HG02840 (cell line): ENCODE results near the gene MGRN1.

ENCODE experiments used
- ATAC-seq: cut with Tn5 transposase; IDR thresholded peaks from one replicate; pipeline ENCODE4 v1.9.1; 2021; ENCODE audit warnings: mild to moderate bottlenecking, moderate library complexity, moderate number of reproducible peaks; ENCODE audit not compliant: unreplicated experiment, low FRiP score

The MGRN1 gene

DNA sequence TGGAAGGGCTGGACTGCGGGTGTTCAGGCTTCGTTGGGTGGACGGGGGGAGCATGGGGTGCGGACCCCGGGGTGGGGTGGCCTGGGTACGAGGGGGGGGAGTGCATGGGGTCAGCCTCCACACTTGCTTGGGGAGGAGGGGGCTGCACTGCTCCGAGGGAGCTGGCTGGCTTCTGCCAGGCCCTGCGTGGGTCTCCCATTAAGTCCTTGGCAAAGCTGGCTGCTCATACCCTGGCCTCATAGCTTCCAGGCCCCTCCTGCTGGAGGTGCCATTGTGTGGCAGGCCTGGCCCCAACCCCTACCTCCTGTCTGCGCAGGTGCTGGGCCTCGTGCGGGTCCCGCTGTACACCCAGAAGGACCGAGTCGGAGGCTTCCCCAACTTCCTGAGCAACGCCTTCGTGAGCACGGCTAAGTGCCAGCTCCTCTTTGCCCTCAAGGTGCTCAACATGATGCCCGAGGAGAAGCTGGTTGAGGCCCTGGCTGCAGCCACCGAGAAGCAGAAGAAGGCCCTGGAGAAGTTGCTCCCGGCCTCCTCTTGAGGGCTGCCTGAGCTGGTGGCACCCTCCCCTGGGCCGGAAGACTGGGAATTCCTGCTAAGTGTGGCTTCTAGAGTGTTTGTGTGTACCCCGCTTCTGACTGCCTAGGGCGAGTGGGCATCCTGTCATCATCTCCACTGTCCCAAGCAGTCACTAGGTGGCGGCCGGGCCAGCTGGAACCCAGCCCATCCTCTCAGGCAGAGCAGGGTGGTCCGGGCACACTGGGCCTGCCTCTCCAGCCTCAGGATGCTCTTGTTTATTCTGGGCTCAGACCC lies 70.2 kb downstream of the MGRN1 start:
- ATAC-seq: no peak

DNA sequence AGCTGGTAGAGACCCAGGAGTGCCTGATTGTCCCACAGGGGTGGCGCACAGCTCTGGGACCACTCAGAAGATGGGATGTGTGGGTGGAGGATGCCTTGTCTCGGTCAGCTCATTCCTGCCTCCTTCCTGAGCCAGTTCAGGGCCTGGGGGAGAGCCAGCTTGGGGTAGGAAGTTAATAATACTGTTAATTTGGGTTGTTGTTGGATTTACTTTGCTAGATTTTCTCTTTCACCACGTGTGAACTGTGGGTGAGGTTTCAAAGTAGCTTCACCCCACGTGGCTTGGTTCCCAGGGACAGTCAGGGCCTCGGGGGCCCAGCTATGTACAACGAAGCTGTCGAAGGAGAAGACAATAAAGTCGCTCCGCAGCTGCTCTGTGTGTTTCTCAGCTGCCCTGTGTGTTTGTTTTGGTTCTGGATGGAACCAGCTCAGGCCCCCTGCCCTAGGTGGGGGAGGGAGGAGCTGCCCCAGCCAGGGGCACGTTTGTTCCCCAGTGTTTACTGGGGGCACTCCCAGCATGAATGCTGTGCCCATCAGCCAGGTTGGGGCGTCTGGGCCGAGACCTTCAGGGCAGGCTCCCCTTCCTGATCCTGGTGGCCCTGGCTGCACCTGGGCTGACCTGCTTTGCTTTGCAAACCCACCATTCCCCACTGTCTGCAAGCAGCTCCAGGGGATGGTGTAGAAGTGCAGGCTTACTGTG lies 71.0 kb downstream of the MGRN1 start:
- ATAC-seq: no peak

DNA sequence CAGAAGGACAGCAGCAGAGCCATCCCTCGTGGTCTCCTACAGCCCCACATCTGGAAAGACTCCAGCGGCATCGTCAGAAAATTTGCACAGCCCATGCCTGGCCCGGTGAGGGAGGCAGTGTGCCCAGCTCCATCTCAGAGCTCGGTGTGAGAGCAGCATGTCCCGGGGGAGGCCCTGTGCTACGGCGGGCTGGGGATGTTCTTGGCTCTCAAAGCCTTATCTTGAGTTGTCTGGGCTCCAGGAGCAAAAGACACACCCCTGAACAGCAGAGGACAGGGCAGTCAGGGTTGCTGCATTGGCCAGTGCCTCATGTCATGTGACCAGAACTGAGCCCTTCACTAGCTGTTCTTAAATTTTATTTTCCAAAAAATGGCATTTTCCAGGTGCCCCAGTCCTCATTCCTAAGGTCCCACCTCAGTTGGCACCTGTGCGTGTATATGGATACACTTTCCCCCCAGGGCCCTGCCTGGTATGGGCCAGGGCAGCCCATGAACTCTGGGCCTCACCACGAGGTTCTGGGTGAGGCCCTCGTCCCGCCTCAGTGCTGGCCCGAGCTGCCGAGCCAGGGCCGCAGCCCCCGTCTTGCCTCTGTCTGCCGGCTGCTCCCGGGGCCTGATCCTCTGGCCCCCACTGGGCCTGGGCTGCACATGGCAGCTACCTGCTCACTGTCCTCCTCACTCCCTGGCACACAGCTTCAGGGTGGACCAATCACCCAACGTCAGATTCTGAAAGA lies 71.7 kb downstream of the MGRN1 start:
- no peak for ATAC-seq

DNA sequence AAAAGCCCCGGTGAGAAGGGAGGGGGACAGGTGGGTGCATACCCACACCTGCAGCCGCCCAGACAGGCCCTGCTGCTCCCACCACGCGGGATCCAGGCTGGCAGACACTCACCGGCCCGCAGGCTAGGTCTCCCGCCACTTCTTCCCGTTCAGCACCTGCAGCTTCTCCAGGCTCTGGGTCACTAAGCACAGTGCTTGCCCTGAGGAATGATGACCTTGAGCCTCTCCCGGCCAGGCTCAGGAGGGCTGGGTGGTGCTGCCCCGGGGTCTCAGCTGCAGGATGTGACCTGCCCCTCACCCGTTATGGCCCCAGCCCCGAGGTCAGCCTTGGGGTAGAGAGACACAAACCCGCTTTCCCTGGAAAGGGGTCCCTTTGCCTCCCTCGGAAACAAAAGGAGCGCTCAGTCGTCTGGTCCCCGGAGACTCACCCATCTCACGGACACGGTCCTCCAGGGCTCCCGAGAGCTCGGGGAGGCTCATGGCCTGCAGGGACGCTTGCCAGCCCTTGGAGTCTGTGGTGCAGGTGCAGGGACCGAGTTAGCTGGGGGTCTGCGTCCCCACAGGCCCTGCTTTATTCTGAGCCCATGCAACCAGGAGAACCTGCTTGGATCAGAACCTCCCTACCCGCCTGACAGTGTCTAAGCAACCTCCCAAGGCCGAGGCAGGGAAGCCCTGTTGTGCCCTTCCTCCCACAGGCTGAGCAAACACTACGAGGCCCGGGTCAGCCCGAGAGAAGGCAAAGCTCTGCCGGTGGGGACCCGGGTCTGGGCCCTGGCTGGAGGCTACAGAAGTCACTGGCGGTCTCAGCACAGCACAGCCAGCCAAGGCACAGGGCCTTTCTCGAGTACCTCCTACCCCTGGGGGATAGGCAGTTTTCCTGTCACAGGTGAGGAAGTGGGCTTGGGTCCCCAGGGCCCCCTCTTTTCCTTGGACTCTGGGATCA lies 72.5 kb downstream of the MGRN1 start:
- ATAC-seq: no peak

DNA sequence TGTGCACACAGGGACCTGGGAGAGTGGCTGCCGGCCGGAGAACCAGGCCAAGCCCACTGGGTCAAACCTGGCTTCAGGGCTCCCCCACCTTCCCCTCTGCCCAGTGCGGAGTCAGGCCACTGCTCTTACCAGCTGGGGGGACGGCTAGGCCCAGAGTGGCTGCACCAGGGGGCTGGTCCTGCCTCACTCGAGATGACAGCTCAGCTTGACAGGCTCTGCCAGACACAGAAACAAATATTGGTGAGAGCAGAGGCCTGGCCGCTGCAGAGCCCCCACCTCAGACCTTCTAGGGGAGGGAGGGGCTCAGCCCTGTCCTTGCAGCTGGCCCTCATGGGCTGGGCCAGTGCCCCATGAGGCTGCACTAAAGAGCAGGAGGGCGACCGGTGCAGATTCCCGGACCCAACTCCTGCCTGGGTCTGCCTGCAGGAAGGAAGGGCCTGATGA lies 73.2 kb downstream of the MGRN1 start:
- no peak for ATAC-seq

DNA sequence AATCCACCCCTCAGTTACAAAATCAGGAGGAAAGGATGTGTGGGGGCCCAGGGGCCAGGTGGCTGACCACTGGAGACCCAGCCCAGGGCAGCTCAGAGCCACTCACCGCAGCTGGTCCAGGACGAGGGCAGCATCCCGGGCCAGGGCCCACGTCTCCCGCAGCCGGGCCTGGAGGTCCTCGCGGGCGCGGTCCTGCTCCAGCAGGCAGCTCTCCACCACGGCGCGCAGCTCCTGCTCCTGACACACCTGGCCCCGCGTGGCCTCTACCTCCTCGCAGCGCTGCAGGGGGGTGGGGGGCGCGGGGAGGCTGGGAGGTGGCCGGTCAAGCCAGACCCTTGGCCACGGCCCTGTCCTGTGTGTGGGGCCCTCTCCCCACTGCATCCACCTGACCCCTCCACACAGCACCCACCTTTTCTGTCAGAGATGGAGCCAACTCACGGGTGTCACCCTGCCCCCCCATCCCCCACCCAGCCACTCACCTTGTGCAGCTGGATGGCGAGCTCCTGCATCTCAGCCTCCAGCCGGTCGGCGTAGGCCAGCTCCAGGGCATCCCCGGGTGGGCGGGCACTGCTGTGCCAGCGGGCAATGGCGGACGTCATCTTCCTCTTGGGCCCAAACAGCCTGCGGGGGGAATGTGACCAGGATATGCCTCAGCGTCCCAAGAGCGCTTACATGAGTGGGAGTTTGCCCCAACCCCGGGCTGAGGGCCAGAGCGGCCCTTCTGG lies 73.9 kb downstream of the MGRN1 start:
- no peak for ATAC-seq

DNA sequence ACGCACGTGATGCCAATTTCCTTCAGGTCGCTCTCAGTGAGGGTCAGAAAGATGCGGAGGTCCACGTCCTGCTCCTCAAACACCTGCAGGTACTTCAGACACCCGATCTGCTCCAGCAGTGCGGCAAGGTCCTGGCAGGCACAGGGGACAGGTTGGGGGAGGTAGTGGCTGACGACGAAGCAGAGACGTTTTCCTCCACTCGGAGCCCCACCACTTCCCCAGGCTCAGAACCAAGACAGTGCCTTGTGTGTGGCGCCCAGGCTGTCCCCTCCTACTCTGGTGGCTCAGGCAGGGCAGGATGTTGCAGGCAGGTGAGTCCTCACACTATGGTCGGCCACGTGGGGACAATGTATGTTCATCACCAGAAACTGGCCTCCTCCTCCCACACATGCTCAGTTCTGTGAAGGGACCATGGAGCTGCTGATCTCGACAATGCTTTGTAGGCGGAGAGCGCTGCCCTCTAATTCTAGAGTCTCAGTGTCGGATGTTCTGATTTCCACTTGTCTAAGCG lies 74.5 kb downstream of the MGRN1 start:
- no peak for ATAC-seq

DNA sequence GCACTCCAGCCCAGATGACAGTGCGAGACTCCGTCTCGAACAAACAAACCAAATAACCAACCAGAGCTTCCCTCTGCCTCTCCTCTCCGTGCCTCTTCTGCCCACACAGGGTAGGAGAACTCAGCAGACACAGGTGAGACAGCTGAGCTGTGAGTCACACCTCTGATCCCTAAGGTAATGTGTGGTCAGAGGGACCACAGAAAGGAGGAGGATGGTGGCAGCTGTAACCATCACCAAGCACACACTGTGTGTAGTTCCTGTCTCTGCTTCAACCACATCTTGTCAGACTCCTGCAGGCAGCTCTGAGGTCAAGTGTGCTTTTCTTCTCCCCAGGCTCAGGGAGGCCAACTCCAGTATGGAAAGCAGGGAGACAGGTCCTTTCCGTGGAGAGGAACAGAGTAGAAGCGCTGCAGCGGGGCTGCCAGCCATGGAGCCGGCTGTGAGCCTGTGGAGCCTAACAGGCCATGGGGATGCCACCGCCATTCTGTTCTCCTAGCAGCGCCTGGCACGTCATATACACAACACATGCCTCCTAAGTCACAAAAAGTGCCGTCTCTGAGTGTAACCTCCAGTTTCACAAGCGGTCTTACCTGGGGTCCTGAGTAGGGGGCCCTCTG lies 75.9 kb downstream of the MGRN1 start:
- no peak for ATAC-seq

DNA sequence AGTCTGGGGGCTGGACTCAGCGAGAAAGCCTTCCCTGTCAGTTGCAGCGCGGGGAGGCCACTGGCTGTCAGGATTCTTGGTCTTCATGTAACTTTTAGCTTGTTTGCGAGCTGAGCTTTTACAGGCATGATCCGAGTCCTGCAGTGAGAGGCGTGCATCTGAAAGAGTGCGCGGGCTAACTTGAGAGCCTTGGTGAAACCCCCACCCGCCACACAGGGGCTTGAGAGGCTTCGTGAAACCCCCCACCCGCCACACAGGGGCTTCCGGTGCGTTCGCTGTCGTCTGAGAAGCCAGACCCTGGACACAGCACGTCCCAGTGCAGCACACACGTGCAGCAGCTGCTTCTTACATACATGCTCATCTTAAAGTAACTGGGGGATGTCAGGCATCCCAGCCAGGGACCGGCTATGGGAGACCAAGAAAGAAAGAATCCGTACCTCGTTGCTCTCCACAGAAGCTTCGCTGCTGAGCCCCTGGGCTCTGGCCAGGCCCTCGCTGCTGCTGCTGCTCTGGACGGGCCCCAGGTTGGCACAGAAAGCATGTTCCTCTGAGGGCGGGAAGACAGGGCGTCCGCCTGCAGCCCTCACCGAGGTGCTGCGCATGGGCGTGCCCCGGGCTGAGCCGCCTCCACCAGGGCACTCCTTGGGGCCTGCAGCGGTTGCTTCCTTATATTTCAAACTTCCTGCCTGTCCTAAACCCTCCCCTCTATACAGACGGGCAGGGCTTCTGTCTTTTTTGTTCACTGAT lies 76.5 kb downstream of the MGRN1 start:
- no peak for ATAC-seq

DNA sequence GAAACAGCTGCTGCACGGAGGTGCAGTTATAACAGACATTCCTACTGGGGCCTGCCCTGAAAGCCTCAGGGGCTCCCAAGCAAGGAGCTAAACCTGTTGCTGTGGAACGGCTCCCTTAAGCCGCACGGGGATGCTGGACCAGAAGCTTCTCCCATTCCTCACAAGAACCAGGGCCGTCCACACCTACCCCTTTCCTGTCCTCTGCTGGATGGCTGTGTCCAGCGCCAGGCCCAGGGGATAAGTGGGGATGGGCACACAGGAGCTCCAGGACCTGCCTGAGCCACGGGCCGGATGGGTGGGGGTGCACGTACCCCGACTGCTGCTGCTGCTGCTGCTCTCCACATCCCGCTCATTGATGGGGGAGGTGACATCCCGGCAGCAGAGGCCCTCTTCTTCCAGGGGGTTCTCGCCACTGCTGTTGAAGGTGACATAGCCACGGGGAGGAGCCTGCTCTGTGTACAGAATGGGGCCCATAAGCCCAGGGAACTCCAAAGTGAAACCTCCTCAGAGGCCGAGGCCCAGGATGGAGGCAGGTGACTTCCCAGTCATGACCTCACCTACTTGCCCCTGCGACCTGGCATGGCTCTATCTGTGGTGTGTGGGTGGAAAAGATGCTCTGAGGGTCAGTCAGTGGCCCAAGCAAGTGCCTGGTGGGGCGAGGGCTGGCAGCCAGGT lies 77.3 kb downstream of the MGRN1 start:
- no peak for ATAC-seq

DNA sequence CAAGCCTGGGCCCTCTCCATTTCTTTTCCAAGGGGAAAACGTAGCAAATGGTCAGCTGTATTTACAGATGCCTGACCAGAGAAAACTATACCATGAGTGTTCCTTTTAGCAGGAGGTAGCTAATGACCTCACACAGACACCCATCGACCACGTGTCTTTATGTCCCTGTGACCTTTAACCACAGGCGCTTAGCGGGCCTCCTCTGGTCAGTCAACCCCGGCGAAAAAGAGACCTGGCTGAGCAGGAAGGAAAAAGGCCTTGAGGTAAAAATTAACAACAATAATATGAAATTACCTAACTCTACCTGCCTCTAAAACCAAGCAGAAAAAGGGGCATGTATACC lies 77.8 kb downstream of the MGRN1 start:
- no peak for ATAC-seq

DNA sequence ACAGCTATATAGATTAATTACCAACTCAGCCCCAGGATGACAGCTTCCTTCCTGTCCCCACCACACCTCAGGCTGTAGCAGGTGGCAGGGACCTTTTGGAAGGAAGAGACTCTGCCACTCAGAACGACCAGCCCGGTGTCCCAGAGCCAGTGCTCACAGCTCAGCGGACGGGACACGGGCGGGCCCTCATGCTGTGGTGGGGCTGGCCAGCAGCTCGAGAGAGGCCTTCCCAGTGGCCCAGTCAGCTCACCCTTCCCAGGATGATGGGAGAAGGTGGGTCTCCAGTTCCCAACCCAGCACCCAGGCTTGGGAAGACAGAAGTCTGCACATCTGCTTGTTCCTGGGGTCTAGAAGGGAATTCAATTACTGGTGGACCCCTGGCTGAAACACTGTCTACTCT lies 79.3 kb downstream of the MGRN1 start:
- no peak for ATAC-seq

DNA sequence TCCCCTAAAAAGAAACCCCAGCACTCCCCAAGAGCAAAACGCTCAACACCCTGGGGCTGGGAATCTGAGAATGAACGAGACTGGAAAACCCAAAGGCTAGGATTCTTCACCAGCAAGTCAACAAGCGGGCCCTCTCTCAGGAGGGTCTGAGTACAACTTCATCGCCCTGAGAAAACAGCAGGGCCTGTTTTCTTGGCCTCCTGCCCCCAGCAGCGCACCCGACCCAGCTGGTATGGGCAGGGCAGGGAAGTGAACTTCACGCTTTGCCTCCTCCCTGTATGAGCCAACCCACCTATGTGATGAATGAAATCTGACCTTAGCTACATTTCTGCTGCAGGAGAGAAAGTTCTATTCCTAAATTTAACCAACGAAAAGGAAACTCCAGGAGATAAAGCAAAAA lies 79.9 kb downstream of the MGRN1 start:
- ATAC-seq: no peak

DNA sequence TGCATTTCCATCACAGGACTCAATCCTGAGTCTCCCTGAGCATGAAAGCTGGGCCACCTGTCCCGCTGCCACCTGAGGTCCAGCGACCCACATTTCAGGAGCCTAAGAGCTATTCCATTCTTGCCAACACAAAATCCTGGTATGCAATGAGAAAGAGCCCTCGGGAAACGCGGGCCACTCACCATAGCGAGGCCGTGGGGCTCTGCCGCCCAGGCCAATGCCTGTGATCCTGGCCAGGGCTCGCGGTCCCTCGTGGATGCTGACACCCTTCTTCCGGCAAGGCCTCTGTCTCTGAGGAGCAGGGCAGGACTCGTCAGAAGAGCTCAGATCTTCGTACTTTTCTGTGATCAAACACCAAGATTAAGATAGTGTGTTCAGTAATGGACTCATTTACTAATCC lies 80.3 kb downstream of the MGRN1 start:
- ATAC-seq: no peak

DNA sequence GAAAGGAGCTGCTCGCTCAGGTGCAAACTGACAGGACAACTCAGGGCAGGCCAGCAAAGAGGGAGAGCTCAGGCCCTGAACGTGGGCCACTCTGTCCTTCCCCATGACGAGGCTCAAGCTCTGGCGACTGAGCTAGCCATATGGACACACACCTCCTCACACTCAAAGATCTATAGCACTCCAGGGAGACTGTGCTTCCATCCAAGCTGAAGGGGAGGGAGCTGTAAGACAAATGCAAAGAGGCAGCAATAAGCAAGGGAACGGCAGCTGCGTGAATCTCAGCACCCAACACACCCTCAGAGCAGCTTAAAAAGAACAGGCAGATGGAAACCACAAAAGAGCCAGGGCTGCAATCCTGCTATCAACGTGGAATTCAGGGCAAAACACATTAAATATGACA lies 82.2 kb downstream of the MGRN1 start:
- no peak for ATAC-seq

DNA sequence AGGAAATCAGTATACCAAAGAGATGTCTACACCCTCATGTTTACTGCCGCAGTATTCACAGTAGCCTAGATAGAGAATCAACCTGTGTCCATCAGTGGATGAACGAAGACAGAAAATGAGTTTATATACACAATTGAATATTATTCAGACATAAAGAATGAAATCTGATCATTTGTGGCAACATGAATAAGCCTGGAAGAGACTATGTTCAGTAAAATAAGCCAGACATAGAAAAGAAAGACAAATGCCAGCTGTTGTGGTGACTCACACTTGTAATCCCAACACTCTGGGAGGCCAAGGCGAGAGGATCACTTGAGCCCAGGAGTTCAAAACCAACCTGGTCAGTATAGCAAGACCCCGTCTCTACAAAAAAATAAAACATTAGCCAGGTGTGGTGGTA lies 84.9 kb downstream of the MGRN1 start:
- ATAC-seq: no peak

DNA sequence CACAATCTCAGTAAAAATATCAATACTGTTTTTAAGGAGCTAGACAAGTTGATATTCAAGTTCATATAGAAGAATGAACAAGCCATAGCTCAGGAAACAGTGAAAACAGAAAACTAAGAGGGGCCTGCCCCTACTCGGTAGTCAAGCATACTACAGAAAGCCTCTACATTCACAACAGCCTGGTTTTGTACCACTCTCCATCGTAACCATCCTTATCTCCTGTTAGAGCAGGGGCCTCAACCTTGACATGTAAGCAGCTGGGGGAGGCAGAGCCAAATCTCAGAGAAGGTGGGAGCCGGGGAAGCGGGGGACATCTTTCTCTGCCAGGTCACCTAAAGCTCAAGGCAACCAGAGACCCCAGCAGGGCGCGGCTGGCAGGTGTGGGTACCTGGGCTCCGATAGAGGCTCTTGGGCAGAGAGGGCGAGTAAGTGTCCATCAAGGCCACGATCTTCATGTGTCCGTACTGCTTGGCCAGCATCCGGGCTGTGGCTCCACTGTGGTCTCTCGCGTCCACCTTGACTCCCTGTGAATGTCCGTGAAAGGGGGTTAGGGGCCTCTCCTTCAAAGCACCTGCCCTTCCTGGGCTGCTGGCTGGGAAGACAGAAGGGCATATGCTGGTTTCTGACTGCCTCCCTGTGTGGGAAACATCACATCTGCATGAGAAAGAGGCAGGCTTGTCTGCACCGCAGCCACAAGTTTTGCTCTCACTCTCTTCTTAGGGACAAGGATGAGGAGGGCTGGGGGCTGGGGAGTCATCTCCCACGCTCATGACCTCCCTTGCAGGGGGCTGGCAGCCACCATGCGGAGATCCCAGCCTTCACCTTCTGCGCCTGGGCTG lies 89.3 kb downstream of the MGRN1 start:
- no peak for ATAC-seq
